Smooth muscle cell (in vitro differentiated cells): ENCODE data around the gene PRKCE. TPM values are rescaled to one million over a fixed set of nuclear protein-coding genes. Genes with fewer than 3 reads are reported as not detected.
A peak's percentile ranks its signal among the peaks of the same experiment; 100 is the strongest.

Source experiments
- DNase-seq: peaks from one replicate; lab custom pipeline; 2025; ENCODE audit not compliant: unreplicated experiment; lab: John Stamatoyannopoulos, UW
- H2AFZ ChIP-seq: fragments of 200-600 bp; sonication (generic); 2 replicates; pipeline ENCODE4 v1.6.0; 2016; ENCODE audit warnings: antibody characterized with exemption, low read depth, mild to moderate bottlenecking
- H3F3A ChIP-seq: fragments of 200-600 bp; sonication (generic); 2 replicates; pipeline ENCODE4 v1.6.0; 2017; ENCODE audit warnings: antibody characterized with exemption, low read depth
- H3K27ac ChIP-seq: fragments of 200-600 bp; sonication (generic); 2 replicates; pipeline ENCODE4 v1.5.1; 2016; ENCODE audit warnings: low read depth, mild to moderate bottlenecking
- H3K27me3 ChIP-seq: fragments of 200-600 bp; sonication (generic); 2 replicates; pipeline ENCODE4 v1.6.1; 2016; ENCODE audit warnings: low read depth, mild to moderate bottlenecking
- H3K36me3 ChIP-seq: fragments of 200-600 bp; sonication (generic); 2 replicates; pipeline ENCODE4 v1.5.1; 2016; ENCODE audit warnings: low read depth
- H3K4me1 ChIP-seq: fragments of 200-600 bp; sonication (generic); 2 replicates; pipeline ENCODE4 v1.5.1; 2016; ENCODE audit warnings: low read depth
- H3K4me2 ChIP-seq: fragments of 200-600 bp; sonication (generic); 2 replicates; pipeline ENCODE4 v1.6.0; 2016; ENCODE audit warnings: mild to moderate bottlenecking
- H3K4me3 ChIP-seq: fragments of 200-600 bp; sonication (generic); 2 replicates; pipeline ENCODE4 v1.5.1; 2016; ENCODE audit warnings: mild to moderate bottlenecking
- H3K79me2 ChIP-seq: fragments of 200-600 bp; sonication (generic); 2 replicates; pipeline ENCODE4 v1.6.0; 2016; ENCODE audit warnings: low read depth, mild to moderate bottlenecking
- H3K9ac ChIP-seq: fragments of 200-600 bp; sonication (generic); 2 replicates; pipeline ENCODE4 v1.6.0; 2016; ENCODE audit warnings: low read depth
- H3K9me3 ChIP-seq: fragments of 200-600 bp; sonication (generic); replicated peaks from 2 replicates; pipeline ENCODE4 v1.5.1; 2016; ENCODE audit warnings: low read depth
- H4K20me1 ChIP-seq: fragments of 200-600 bp; sonication (generic); 2 replicates; pipeline ENCODE4 v1.6.0; 2016; ENCODE audit warnings: low read depth
- WGBS: methylation state at CpG from one replicate; pipeline ENCODE4 v1.1.7; 2016; ENCODE audit warnings: low lambda C conversion rate; 5-methylcytosine and 5-hydroxymethylcytosine counted together
- polyA plus RNA-seq: library from polyadenylated mRNA; unstranded; fragments of >200 nt; fragmentation: Nextera tagmentation; extraction: Ambion mirVana; gene quantifications from 2 replicates; pipeline ENCODE4 v1.2.1, GENCODE V29; 2016
- total RNA-seq: library from RNA; depleted of rRNA; stranded (reverse); fragments of >200 nt; gene quantifications from 2 replicates; pipeline ENCODE4 v1.2.3, GENCODE V29; 2014
- TF ChIP-seq, protein P1 (sequence below): fragments of 200-600 bp; sonication (generic); IDR thresholded peaks from 2 replicates; pipeline ENCODE4 v1.5.1; 2017; ENCODE audit warnings: borderline replicate concordance, mild to moderate bottlenecking, antibody characterized with exemption; ENCODE audit not compliant: insufficient read depth, poor library complexity, severe bottlenecking

The PRKCE gene
- total and polyA plus RNA-seq, 2 experiments from 2014 or later = 20.6 to 29.1 TPM

GRCh38 chr2:46058140-46058539 lies 406.7 kb downstream of the PRKCE start:
- no peaks in the 10 kb centered on the region for H4K20me1 ChIP-seq
- H3K36me3 ChIP-seq = no peaks in the 10 kb centered on the region
- H3K4me3 ChIP-seq = no peak overlapping the region
- WGBS = 85% methylated on average over 5 of the region's 5 CpGs
- no peaks in the 10 kb centered on the region for H3K9me3 ChIP-seq
- no peak overlapping the region for H3K9ac ChIP-seq
- TF ChIP-seq, protein P1, sequence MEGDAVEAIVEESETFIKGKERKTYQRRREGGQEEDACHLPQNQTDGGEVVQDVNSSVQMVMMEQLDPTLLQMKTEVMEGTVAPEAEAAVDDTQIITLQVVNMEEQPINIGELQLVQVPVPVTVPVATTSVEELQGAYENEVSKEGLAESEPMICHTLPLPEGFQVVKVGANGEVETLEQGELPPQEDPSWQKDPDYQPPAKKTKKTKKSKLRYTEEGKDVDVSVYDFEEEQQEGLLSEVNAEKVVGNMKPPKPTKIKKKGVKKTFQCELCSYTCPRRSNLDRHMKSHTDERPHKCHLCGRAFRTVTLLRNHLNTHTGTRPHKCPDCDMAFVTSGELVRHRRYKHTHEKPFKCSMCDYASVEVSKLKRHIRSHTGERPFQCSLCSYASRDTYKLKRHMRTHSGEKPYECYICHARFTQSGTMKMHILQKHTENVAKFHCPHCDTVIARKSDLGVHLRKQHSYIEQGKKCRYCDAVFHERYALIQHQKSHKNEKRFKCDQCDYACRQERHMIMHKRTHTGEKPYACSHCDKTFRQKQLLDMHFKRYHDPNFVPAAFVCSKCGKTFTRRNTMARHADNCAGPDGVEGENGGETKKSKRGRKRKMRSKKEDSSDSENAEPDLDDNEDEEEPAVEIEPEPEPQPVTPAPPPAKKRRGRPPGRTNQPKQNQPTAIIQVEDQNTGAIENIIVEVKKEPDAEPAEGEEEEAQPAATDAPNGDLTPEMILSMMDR = no peak
- no peaks in the 10 kb centered on the region for H3K79me2 ChIP-seq
- H3K27me3 ChIP-seq = no peaks in the 10 kb centered on the region
- no peaks in the 10 kb centered on the region for H3K4me1 ChIP-seq
- H3F3A ChIP-seq = no peaks in the 10 kb centered on the region
- no peak overlapping the region for H3K4me2 ChIP-seq
- DNase-seq = no peak
- H3K27ac ChIP-seq = no peak overlapping the region
- H2AFZ ChIP-seq = no peak overlapping the region

DNA sequence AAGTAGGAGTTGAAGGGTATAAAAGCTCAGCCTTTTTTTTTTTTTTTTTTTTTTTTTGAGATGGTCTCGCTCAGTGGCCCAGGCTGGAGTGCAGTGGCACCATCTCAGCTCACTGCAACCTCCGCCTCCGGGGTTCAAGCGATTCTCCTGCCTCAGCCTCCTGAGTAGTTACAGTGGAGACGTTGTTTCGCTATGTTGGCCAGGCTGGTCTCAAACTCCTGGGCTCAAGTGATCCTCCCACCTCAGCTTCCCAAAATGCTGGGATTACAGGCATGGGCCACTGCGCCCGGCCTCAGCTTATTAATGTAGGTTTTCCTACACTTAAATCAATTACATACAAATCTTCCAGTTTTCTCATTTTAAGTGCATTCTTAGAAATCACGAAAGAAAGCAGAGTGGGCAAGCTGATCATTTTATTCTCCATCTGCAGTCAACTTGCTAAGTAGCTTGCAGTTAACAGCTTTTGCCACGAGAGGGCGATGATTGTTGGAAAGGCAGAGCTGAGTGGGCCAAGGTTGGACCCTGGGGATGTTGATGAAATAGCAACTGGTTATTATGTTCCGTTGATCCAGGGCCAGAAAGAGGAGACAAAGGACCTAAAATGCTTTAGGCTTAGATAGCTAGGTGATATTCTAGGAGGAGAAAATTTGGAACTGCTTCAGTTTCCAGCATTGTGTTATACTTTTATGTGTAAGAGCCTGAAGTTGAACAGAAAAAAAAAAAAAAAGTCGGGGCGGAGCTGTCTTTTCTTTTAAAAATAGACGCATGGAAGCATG lies 411.4 kb downstream of the PRKCE start:
- TF ChIP-seq, protein P1 = peak; percentile 91
- H3K9me3 ChIP-seq = no peaks in the 10 kb centered on the region
- DNase-seq = peak; percentile 34
- no peak overlapping the region for H3K4me2 ChIP-seq
- no peaks in the 10 kb centered on the region for H3K36me3 ChIP-seq
- H3K27ac ChIP-seq = peak overlapping the region; percentile 91
- H3K27me3 ChIP-seq = no peaks in the 10 kb centered on the region
- no peaks in the 10 kb centered on the region for H4K20me1 ChIP-seq
- WGBS = 50% methylated on average over 15 of the region's 15 CpGs
- no peaks in the 10 kb centered on the region for H3K79me2 ChIP-seq
- peaks cover 4% of the 10 kb centered on the region for H3K4me1 ChIP-seq
- H2AFZ ChIP-seq = no peak overlapping the region
- no peak overlapping the region for H3K4me3 ChIP-seq
- peaks cover 18% of the 10 kb centered on the region for H3F3A ChIP-seq
- H3K9ac ChIP-seq = no peak overlapping the region

- H4K20me1 ChIP-seq = no peaks in the 10 kb centered on the region
- H3K4me1 ChIP-seq = peaks cover 4% of the 10 kb centered on the region
- H3K4me3 ChIP-seq = no peak overlapping the region
- 26% methylated on average over 1 of the region's 1 CpG for WGBS
- H3K79me2 ChIP-seq = no peaks in the 10 kb centered on the region
- no peaks in the 10 kb centered on the region for H3K36me3 ChIP-seq
- no peaks in the 10 kb centered on the region for H3K27me3 ChIP-seq
- H3K9ac ChIP-seq = peak overlapping the region; percentile 26
- peaks cover 18% of the 10 kb centered on the region for H3F3A ChIP-seq
- no peaks in the 10 kb centered on the region for H3K9me3 ChIP-seq
- no peak for DNase-seq
- H3K27ac ChIP-seq = peak overlapping the region; percentile 91
- TF ChIP-seq, protein P1 = no peak
- H2AFZ ChIP-seq = no peak overlapping the region
- peak overlapping the region; percentile 47 for H3K4me2 ChIP-seq
Observed at GRCh38 chr2:46064396-46064795, 412.9 kb downstream of the PRKCE start.

GRCh38 chr2:46065152-46065551 lies 413.7 kb downstream of the PRKCE start:
- peak overlapping the region; percentile 26 for H3K9ac ChIP-seq
- peak overlapping the region; percentile 91 for H3K27ac ChIP-seq
- H2AFZ ChIP-seq = no peak overlapping the region
- no peaks in the 10 kb centered on the region for H3K27me3 ChIP-seq
- H3K4me3 ChIP-seq = no peak overlapping the region
- peak overlapping the region; percentile 47 for H3K4me2 ChIP-seq
- no peaks in the 10 kb centered on the region for H3K79me2 ChIP-seq
- TF ChIP-seq, protein P1 = no peak
- no peaks in the 10 kb centered on the region for H3K9me3 ChIP-seq
- H4K20me1 ChIP-seq = no peaks in the 10 kb centered on the region
- DNase-seq = no peak
- H3K4me1 ChIP-seq = peaks cover 4% of the 10 kb centered on the region
- peaks cover 18% of the 10 kb centered on the region for H3F3A ChIP-seq
- 8% methylated on average over 4 of the region's 4 CpGs for whole genome bisulfite sequencing
- H3K36me3 ChIP-seq = no peaks in the 10 kb centered on the region
